ENCODE results near the gene AFF3. TPM values are rescaled to one million over a fixed set of nuclear protein-coding genes. Genes with fewer than 3 reads are reported as not detected.

The AFF3 gene
- total and polyA plus RNA-seq, 2 of the 13 experiments (the other 11 are each of a cell fraction or from before 2014, with no cell fraction given) = not detected

DNA sequence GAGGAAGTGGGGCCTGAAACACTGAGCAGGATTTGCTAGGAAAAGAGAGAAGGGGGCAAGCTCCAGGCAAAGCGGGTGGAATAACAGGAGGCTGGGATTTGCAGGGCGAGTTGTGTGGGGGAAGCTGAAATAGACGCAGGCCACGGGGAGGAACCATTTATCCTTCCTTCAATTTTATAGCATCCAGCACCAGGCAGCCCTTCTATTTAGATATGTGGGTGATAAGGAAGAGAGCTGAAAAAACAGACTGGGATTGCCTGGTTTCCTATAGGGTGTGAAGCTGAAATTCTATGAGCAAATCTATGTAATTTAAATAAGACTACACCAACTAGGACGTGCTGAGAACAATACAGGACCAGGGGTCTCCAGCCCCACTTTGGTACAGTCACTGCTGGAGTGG is 520.6 kb downstream of the AFF3 start:
- peaks cover 0 to 13% of the 10 kb centered on the region in 2 experiments; a peak in 3 of 5 replicates for H3K27me3 ChIP-seq (ENCODE audit: control insufficient read depth in 1 of 2, insufficient read depth in 2 of 2, low read length in 2 of 2)
- no peaks in the 10 kb centered on the region for H3K9me3 ChIP-seq (ENCODE audit: low read length)
- in situ Hi-C loops (cut with HindIII; ENCODE audit: extremely low pct_ligation_motif_present, low pct_unique_long_range_greater_than_20kb) (no loop called here), intact Hi-C loops (cut with micrococcal nuclease; ENCODE audit: unreplicated experiment) (no loop called here)
- H3K4me3 ChIP-seq (replicated peaks in 1 of 3; ENCODE audit: insufficient read depth in 1 of 3, low read depth in 2 of 3, low read length in 3 of 3) = no peak overlapping the region
- WGBS (ENCODE audit: low lambda C conversion rate) = 38% methylated on average over 5 of the region's 5 CpGs
- ATAC-seq (no peak), FAIRE-seq (no peak), DNase-seq (ENCODE audit: low spot score) (no peak)
- H3K27ac ChIP-seq (ENCODE audit: extremely low read length, insufficient read depth, low read length) = no peak overlapping the region
- no TSS peak for BruUV-seq (replicated peaks)
- CTCF ChIA-PET (ENCODE audit: low intra/inter-chr PET ratio, low total read pairs) = no interaction called here
- H3K79me2 ChIP-seq (ENCODE audit: insufficient read depth, low read length) = no peaks in the 10 kb centered on the region
- no peaks in the 10 kb centered on the region for H3K36me3 ChIP-seq (replicated peaks in 1 of 2; ENCODE audit: control insufficient read depth in 1 of 2, insufficient read depth in 2 of 2, low read length in 2 of 2)
- H3K9ac ChIP-seq (ENCODE audit: insufficient read depth, low read depth, low read length) = no peak overlapping the region
- H4K20me1 ChIP-seq (ENCODE audit: insufficient read depth, low read length) = no peaks in the 10 kb centered on the region
- no peak overlapping the region for H3K4me2 ChIP-seq (ENCODE audit: low read depth, low read length)
- POLR2A ChIA-PET = no interaction called here
- no peak overlapping the region for H2AFZ ChIP-seq (ENCODE audit: low read length)
- no peaks in the 10 kb centered on the region for H3K4me1 ChIP-seq (ENCODE audit: insufficient read depth, low read length)
- TF ChIP-seq FOXJ3 (CRISPR knock-in tag; IDR thresholded peaks at IDR 0.05; ENCODE audit: borderline replicate concordance) = no peak
- TF ChIP-seq, protein P1, sequence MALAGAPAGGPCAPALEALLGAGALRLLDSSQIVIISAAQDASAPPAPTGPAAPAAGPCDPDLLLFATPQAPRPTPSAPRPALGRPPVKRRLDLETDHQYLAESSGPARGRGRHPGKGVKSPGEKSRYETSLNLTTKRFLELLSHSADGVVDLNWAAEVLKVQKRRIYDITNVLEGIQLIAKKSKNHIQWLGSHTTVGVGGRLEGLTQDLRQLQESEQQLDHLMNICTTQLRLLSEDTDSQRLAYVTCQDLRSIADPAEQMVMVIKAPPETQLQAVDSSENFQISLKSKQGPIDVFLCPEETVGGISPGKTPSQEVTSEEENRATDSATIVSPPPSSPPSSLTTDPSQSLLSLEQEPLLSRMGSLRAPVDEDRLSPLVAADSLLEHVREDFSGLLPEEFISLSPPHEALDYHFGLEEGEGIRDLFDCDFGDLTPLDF (CRISPR knock-in tag; IDR thresholded peaks at IDR 0.05) = no peak

DNA sequence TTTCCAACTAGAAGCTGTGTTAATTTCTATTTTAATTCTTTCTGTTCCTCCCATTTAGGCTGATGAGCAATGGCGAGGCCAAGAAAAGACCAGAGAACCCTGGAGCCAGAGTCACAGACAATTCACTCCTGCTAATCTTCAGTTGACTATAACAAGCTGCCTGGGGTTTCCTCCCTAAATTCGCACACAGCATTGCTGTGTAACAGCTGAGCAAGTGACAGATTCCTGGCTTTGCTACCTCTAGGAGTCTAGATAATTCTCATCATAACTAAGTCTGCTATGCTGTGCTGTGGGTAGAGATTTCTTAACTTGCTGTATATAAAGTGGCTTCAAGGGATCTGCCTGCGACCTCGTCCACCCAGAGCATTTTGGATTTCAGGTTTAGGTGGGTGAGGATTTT is 521.3 kb downstream of the AFF3 start:
- no TSS peak for BruUV-seq (replicated peaks)
- ChIA-PET POLR2A (no interaction called here), CTCF (ENCODE audit: low intra/inter-chr PET ratio, low total read pairs) (no interaction called here)
- no peak overlapping the region for H3K27ac ChIP-seq (ENCODE audit: extremely low read length, insufficient read depth, low read length)
- DNase-seq (ENCODE audit: low spot score) (no peak), ATAC-seq (no peak), FAIRE-seq (no peak)
- 15% methylated on average over 4 of the region's 4 CpGs for WGBS (ENCODE audit: low lambda C conversion rate)
- H3K27me3 ChIP-seq (ENCODE audit: control insufficient read depth in 1 of 2, insufficient read depth in 2 of 2, low read length in 2 of 2) = peaks cover 0 to 13% of the 10 kb centered on the region in 2 experiments; a peak in 3 of 5 replicates
- H3K4me3 ChIP-seq (replicated peaks in 1 of 3; ENCODE audit: insufficient read depth in 1 of 3, low read depth in 2 of 3, low read length in 3 of 3) = no peak overlapping the region
- H3K4me1 ChIP-seq (ENCODE audit: insufficient read depth, low read length) = no peaks in the 10 kb centered on the region
- H2AFZ ChIP-seq (ENCODE audit: low read length) = no peak overlapping the region
- in situ Hi-C loops (cut with HindIII; ENCODE audit: extremely low pct_ligation_motif_present, low pct_unique_long_range_greater_than_20kb) = no loop called here
- no peaks in the 10 kb centered on the region for H4K20me1 ChIP-seq (ENCODE audit: insufficient read depth, low read length)
- H3K79me2 ChIP-seq (ENCODE audit: insufficient read depth, low read length) = no peaks in the 10 kb centered on the region
- intact Hi-C loops (cut with micrococcal nuclease; ENCODE audit: unreplicated experiment) = no loop called here
- H3K9me3 ChIP-seq (ENCODE audit: low read length) = no peaks in the 10 kb centered on the region
- no peak overlapping the region for H3K4me2 ChIP-seq (ENCODE audit: low read depth, low read length)
- H3K9ac ChIP-seq (ENCODE audit: insufficient read depth, low read depth, low read length) = no peak overlapping the region
- no peaks in the 10 kb centered on the region for H3K36me3 ChIP-seq (replicated peaks in 1 of 2; ENCODE audit: control insufficient read depth in 1 of 2, insufficient read depth in 2 of 2, low read length in 2 of 2)
- TF ChIP-seq, protein P2, sequence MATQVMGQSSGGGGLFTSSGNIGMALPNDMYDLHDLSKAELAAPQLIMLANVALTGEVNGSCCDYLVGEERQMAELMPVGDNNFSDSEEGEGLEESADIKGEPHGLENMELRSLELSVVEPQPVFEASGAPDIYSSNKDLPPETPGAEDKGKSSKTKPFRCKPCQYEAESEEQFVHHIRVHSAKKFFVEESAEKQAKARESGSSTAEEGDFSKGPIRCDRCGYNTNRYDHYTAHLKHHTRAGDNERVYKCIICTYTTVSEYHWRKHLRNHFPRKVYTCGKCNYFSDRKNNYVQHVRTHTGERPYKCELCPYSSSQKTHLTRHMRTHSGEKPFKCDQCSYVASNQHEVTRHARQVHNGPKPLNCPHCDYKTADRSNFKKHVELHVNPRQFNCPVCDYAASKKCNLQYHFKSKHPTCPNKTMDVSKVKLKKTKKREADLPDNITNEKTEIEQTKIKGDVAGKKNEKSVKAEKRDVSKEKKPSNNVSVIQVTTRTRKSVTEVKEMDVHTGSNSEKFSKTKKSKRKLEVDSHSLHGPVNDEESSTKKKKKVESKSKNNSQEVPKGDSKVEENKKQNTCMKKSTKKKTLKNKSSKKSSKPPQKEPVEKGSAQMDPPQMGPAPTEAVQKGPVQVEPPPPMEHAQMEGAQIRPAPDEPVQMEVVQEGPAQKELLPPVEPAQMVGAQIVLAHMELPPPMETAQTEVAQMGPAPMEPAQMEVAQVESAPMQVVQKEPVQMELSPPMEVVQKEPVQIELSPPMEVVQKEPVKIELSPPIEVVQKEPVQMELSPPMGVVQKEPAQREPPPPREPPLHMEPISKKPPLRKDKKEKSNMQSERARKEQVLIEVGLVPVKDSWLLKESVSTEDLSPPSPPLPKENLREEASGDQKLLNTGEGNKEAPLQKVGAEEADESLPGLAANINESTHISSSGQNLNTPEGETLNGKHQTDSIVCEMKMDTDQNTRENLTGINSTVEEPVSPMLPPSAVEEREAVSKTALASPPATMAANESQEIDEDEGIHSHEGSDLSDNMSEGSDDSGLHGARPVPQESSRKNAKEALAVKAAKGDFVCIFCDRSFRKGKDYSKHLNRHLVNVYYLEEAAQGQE (IDR thresholded peaks at IDR 0.05; ENCODE audit: borderline replicate concordance in 1 of 2, low read depth in 1 of 2, low read length in 2 of 2) = no peak
- TF ChIP-seq, protein P3, sequence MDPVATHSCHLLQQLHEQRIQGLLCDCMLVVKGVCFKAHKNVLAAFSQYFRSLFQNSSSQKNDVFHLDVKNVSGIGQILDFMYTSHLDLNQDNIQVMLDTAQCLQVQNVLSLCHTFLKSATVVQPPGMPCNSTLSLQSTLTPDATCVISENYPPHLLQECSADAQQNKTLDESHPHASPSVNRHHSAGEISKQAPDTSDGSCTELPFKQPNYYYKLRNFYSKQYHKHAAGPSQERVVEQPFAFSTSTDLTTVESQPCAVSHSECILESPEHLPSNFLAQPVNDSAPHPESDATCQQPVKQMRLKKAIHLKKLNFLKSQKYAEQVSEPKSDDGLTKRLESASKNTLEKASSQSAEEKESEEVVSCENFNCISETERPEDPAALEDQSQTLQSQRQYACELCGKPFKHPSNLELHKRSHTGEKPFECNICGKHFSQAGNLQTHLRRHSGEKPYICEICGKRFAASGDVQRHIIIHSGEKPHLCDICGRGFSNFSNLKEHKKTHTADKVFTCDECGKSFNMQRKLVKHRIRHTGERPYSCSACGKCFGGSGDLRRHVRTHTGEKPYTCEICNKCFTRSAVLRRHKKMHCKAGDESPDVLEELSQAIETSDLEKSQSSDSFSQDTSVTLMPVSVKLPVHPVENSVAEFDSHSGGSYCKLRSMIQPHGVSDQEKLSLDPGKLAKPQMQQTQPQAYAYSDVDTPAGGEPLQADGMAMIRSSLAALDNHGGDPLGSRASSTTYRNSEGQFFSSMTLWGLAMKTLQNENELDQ (CRISPR knock-in tag; IDR thresholded peaks at IDR 0.05; ENCODE audit: borderline replicate concordance) = no peak
- no peak for TF ChIP-seq CREM (IDR thresholded peaks at IDR 0.05)
- no peak for TF ChIP-seq CREM (CRISPR knock-in tag; IDR thresholded peaks at IDR 0.05)
- no peak for TF ChIP-seq ZMAT3 (CRISPR knock-in tag; conservative IDR thresholded peaks at IDR 0.05)
- TF ChIP-seq, protein P4, sequence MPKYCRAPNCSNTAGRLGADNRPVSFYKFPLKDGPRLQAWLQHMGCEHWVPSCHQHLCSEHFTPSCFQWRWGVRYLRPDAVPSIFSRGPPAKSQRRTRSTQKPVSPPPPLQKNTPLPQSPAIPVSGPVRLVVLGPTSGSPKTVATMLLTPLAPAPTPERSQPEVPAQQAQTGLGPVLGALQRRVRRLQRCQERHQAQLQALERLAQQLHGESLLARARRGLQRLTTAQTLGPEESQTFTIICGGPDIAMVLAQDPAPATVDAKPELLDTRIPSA (CRISPR knock-in tag; IDR thresholded peaks at IDR 0.05; ENCODE audit: borderline replicate concordance) = no peak
- TF ChIP-seq PPARG (CRISPR knock-in tag; conservative IDR thresholded peaks at IDR 0.05) = no peak
- TF ChIP-seq SCMH1 (CRISPR knock-in tag; IDR thresholded peaks at IDR 0.05; ENCODE audit: borderline replicate concordance) = no peak

All from HepG2 (cell line).